ENCODE results near the gene SLC17A1. TPM values are rescaled to one million over a fixed set of nuclear protein-coding genes. Genes with fewer than 3 reads are reported as not detected.

SLC17A1 gene
- total and polyA plus RNA-seq, 4 donors, result 3.9 to 25.8 (median 11.4) TPM

- WGBS, result 40% methylated on average over 4 of the region's 4 CpGs
- Histone ChIP-seq H3K4me3 (ENCODE audit: low read depth in 1 of 3, low read length in 3 of 3) (no peak overlapping the region), H3K4me1 (ENCODE audit: control insufficient read depth in 4 of 4, insufficient read depth in 4 of 4, low read length in 3 of 4) (peaks cover 5 to 33% (median 18%) of the 10 kb centered on the region in 4 donors), H3K27me3 (ENCODE audit: control insufficient read depth in 4 of 4, insufficient read depth in 4 of 4, low read length in 3 of 4) (no peaks in the 10 kb centered on the region), H3K36me3 (ENCODE audit: control insufficient read depth in 4 of 4, insufficient read depth in 3 of 4, low read depth in 1 of 4, low read length in 3 of 4) (no peaks in the 10 kb centered on the region), H3K9ac (ENCODE audit: low read depth in 1 of 2, low read length in 2 of 2) (no peak overlapping the region), H3K9me3 (ENCODE audit: control insufficient read depth in 4 of 4, low read length in 3 of 4) (no peaks in the 10 kb centered on the region), H3K27ac (ENCODE audit: low read depth in 1 of 2, low read length in 2 of 2) (peak overlapping the region; percentile 29 to 35)
- TF ChIP-seq, protein P1, sequence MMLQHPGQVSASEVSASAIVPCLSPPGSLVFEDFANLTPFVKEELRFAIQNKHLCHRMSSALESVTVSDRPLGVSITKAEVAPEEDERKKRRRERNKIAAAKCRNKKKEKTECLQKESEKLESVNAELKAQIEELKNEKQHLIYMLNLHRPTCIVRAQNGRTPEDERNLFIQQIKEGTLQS (IDR thresholded peaks at IDR 0.05), result peak; percentile 54
- TF ChIP-seq RXRA (IDR thresholded peaks at IDR 0.05) (peak; percentile 87 to 90), ZBTB33 (IDR thresholded peaks at IDR 0.05) (peak; percentile 84), TAF1 (conservative IDR thresholded peaks at IDR 0.05) (no peak), FOXA1 (IDR thresholded peaks at IDR 0.05) (peak; percentile 35), RAD21 (IDR thresholded peaks at IDR 0.05) (peak; percentile 45 to 58), JUND (IDR thresholded peaks at IDR 0.05) (peak; percentile 87 to 95), SP1 (IDR thresholded peaks at IDR 0.05) (peak; percentile 87), CTCF (IDR thresholded peaks at IDR 0.05; ENCODE audit: low read depth, low read length, missing input control) (no peak), HNF4G (IDR thresholded peaks at IDR 0.05) (peak; percentile 99), GABPA (IDR thresholded peaks at IDR 0.05 in 1 of 2, conservative IDR thresholded peaks at IDR 0.05 in 1 of 2) (peak in 1 of 2 donors; percentile 21), FOXA2 (IDR thresholded peaks at IDR 0.05) (peak; percentile 58), EGR1 (IDR thresholded peaks at IDR 0.05; ENCODE audit: low read depth in 2 of 2) (peak in 1 of 2 donors; percentile 56), NR2F2 (IDR thresholded peaks at IDR 0.05) (peak; percentile 75), YY1 (IDR thresholded peaks at IDR 0.05) (peak; percentile 89), HNF4A (conservative IDR thresholded peaks at IDR 0.05) (peak; percentile 100)
- TF ChIP-seq, protein P2, sequence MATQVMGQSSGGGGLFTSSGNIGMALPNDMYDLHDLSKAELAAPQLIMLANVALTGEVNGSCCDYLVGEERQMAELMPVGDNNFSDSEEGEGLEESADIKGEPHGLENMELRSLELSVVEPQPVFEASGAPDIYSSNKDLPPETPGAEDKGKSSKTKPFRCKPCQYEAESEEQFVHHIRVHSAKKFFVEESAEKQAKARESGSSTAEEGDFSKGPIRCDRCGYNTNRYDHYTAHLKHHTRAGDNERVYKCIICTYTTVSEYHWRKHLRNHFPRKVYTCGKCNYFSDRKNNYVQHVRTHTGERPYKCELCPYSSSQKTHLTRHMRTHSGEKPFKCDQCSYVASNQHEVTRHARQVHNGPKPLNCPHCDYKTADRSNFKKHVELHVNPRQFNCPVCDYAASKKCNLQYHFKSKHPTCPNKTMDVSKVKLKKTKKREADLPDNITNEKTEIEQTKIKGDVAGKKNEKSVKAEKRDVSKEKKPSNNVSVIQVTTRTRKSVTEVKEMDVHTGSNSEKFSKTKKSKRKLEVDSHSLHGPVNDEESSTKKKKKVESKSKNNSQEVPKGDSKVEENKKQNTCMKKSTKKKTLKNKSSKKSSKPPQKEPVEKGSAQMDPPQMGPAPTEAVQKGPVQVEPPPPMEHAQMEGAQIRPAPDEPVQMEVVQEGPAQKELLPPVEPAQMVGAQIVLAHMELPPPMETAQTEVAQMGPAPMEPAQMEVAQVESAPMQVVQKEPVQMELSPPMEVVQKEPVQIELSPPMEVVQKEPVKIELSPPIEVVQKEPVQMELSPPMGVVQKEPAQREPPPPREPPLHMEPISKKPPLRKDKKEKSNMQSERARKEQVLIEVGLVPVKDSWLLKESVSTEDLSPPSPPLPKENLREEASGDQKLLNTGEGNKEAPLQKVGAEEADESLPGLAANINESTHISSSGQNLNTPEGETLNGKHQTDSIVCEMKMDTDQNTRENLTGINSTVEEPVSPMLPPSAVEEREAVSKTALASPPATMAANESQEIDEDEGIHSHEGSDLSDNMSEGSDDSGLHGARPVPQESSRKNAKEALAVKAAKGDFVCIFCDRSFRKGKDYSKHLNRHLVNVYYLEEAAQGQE (IDR thresholded peaks at IDR 0.05), result no peak
- TF ChIP-seq, protein P3, sequence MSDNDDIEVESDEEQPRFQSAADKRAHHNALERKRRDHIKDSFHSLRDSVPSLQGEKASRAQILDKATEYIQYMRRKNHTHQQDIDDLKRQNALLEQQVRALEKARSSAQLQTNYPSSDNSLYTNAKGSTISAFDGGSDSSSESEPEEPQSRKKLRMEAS (IDR thresholded peaks at IDR 0.05), result peak; percentile 89
- DNase-seq (ENCODE audit: low spot score), result no peak
Measured at GRCh38 chr6:25880601-25881000, 48.7 kb upstream of the SLC17A1 start.

Measured in liver (tissue), 9 donors.